Trophoblast cell (in vitro differentiated cells and primary cell): Measurements from ENCODE around the gene INTS6.

Experiments
- DNase-seq, 2 donors: peaks; one replicate each; pipeline ENCODE4 v3.0.0-alpha.2; 2016
- H2AFZ ChIP-seq: 2 replicates; pipeline ENCODE4 v1.6.1; 2013; ENCODE audit warnings: low read length, moderate library complexity, mild to moderate bottlenecking; ENCODE audit not compliant: insufficient read depth, poor library complexity
- H2AK5ac ChIP-seq: 2 replicates; pipeline ENCODE4 v1.6.1; 2013; ENCODE audit warnings: mild to moderate bottlenecking, low read length
- H2BK120ac ChIP-seq: 2 replicates; pipeline ENCODE4 v1.6.1; 2013; ENCODE audit warnings: low read length, mild to moderate bottlenecking, moderate library complexity; ENCODE audit not compliant: insufficient read depth, poor library complexity
- H2BK12ac ChIP-seq: 2 replicates; pipeline ENCODE4 v1.6.1; 2013; ENCODE audit warnings: mild to moderate bottlenecking, low read length, moderate library complexity
- H2BK5ac ChIP-seq: 2 replicates; pipeline ENCODE4 v1.6.1; 2013; ENCODE audit warnings: low read length, low read depth, moderate library complexity, mild to moderate bottlenecking; ENCODE audit not compliant: poor library complexity
- H3K14ac ChIP-seq: 2 replicates; pipeline ENCODE4 v1.6.1; 2013; ENCODE audit warnings: mild to moderate bottlenecking, low read length
- H3K18ac ChIP-seq: 2 replicates; pipeline ENCODE4 v1.6.1; 2013; ENCODE audit warnings: mild to moderate bottlenecking, low read length
- H3K23ac ChIP-seq: 2 replicates; pipeline ENCODE4 v1.6.1; 2013; ENCODE audit warnings: low read length
- H3K27ac ChIP-seq: 2 replicates; pipeline ENCODE4 v1.5.1; 2013; ENCODE audit warnings: low read depth, mild to moderate bottlenecking, inconsistent platforms, low read length, moderate library complexity
- H3K27me3 ChIP-seq: 2 replicates; pipeline ENCODE4 v1.6.1; 2013; ENCODE audit warnings: inconsistent platforms, mild to moderate bottlenecking, low read length, moderate library complexity; ENCODE audit not compliant: insufficient read depth
- H3K36me3 ChIP-seq, 2 experiments: 1 replicate in 1 of 2; 2 replicates in 1 of 2; pipeline ENCODE4 v1.6.1; 2013; ENCODE audit warnings: low read length in 2 of 2, mild to moderate bottlenecking in 2 of 2, moderate library complexity in 1 of 2; ENCODE audit not compliant: insufficient read depth in 2 of 2, control insufficient read depth in 1 of 2
- H3K4ac ChIP-seq: 2 replicates; pipeline ENCODE4 v1.6.1; 2013; ENCODE audit warnings: low read depth, mild to moderate bottlenecking, low read length, moderate library complexity
- H3K4me1 ChIP-seq, 2 experiments: 1 replicate in 1 of 2; 2 replicates in 1 of 2; pipeline ENCODE4 v1.6.1; 2013; ENCODE audit warnings: low read length in 2 of 2, mild to moderate bottlenecking in 2 of 2, moderate library complexity in 1 of 2; ENCODE audit not compliant: insufficient read depth in 2 of 2, control insufficient read depth in 1 of 2
- H3K4me2 ChIP-seq: 2 replicates; pipeline ENCODE4 v1.6.1; 2013; ENCODE audit warnings: inconsistent platforms, mild to moderate bottlenecking, low read length, moderate library complexity
- H3K4me3 ChIP-seq: 2 replicates; pipeline ENCODE4 v1.5.1; 2013; ENCODE audit warnings: mild to moderate bottlenecking, low read depth, low read length, inconsistent platforms
- H3K79me1 ChIP-seq: one replicate; pipeline ENCODE4 v1.6.1; 2013; ENCODE audit warnings: low read length
- H3K79me2 ChIP-seq: 2 replicates; pipeline ENCODE4 v1.6.1; 2013; ENCODE audit warnings: low read length, mild to moderate bottlenecking; ENCODE audit not compliant: control insufficient read depth, insufficient read depth, poor library complexity
- H3K9ac ChIP-seq: 2 replicates; pipeline ENCODE4 v1.6.1; 2013; ENCODE audit warnings: mild to moderate bottlenecking, low read length
- H3K9me3 ChIP-seq: 2 replicates; pipeline ENCODE4 v1.6.1; 2013; ENCODE audit warnings: low read depth, mild to moderate bottlenecking, control low read depth, inconsistent platforms, low read length; ENCODE audit not compliant: insufficient read depth
- H4K12ac ChIP-seq: 2 replicates; pipeline ENCODE4 v1.6.1; 2013; ENCODE audit warnings: low read depth, mild to moderate bottlenecking, low read length, moderate library complexity
- H4K8ac ChIP-seq: 2 replicates; pipeline ENCODE4 v1.6.1; 2013; ENCODE audit warnings: low read depth, mild to moderate bottlenecking, low read length, moderate library complexity
- H4K91ac ChIP-seq: one replicate; pipeline ENCODE4 v1.6.1; 2013; ENCODE audit warnings: low read depth, mild to moderate bottlenecking, low read length, moderate library complexity
- WGBS: extraction: QIAGEN DNeasy Blood & Tissue Kit; methylation state at CpG from one replicate; pipeline ENCODE4 v1.1.7; 2013; ENCODE audit warnings: missing lambda C conversion rate; ENCODE audit not compliant: insufficient read length, insufficient coverage; ENCODE audit errors: extremely low coverage; 5-methylcytosine and 5-hydroxymethylcytosine counted together

The INTS6 gene

GRCh38 chr13:51341791-51342190 is 111.0 kb downstream of the INTS6 start:
- H3K4me1 ChIP-seq = no peaks in the 10 kb centered on the region
- H3K4ac ChIP-seq = no peak overlapping the region
- no peak overlapping the region for H2BK120ac ChIP-seq
- no peak overlapping the region for H3K23ac ChIP-seq
- no peak overlapping the region for H3K18ac ChIP-seq
- DNase-seq = peak in 1 of 2 donors; percentile 5
- no peak overlapping the region for H2BK5ac ChIP-seq
- H3K14ac ChIP-seq = no peak overlapping the region
- no peak overlapping the region for H4K8ac ChIP-seq
- no peak overlapping the region for H2BK12ac ChIP-seq
- peaks cover 2% of the 10 kb centered on the region for H3K9me3 ChIP-seq
- no CpG with 5 or more reads among the region's 4 CpGs for WGBS
- no peaks in the 10 kb centered on the region for H3K36me3 ChIP-seq
- no peak overlapping the region for H4K91ac ChIP-seq
- no peaks in the 10 kb centered on the region for H3K79me2 ChIP-seq
- no peak overlapping the region for H3K9ac ChIP-seq
- no peaks in the 10 kb centered on the region for H3K79me1 ChIP-seq
- no peak overlapping the region for H3K4me3 ChIP-seq
- no peak overlapping the region for H3K27ac ChIP-seq
- no peak overlapping the region for H4K12ac ChIP-seq
- no peak overlapping the region for H2AFZ ChIP-seq
- no peaks in the 10 kb centered on the region for H3K27me3 ChIP-seq
- no peak overlapping the region for H2AK5ac ChIP-seq
- no peak overlapping the region for H3K4me2 ChIP-seq

DNA sequence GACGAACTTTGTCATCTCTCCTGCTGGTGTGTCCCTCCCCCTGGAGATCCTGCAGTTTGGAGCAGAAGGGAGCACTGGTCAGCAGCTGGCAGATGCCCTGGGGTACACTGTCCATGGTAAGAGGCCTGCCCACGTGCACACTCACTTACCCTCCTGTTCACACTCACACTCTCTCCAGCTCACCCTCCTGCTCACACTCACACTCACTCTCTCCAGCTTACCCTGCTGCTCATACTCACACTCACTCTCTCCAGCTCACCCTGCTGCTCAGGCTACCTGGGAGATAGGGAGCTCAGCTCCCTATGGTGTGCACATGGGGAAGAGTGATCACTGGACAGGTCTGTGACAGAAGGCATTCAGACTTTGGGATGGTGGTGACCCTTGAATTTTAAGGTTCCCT is 111.6 kb downstream of the INTS6 start:
- no peak overlapping the region for H4K91ac ChIP-seq
- no peak overlapping the region for H3K4me2 ChIP-seq
- peaks cover 2% of the 10 kb centered on the region for H3K9me3 ChIP-seq
- no peaks in the 10 kb centered on the region for H3K79me2 ChIP-seq
- H3K18ac ChIP-seq = no peak overlapping the region
- DNase-seq = no peak
- H2AK5ac ChIP-seq = no peak overlapping the region
- H3K4me1 ChIP-seq = no peaks in the 10 kb centered on the region
- no peaks in the 10 kb centered on the region for H3K36me3 ChIP-seq
- H2BK5ac ChIP-seq = no peak overlapping the region
- H2AFZ ChIP-seq = no peak overlapping the region
- WGBS = no CpG with 5 or more reads among the region's 2 CpGs
- H3K9ac ChIP-seq = no peak overlapping the region
- H2BK12ac ChIP-seq = no peak overlapping the region
- H3K4me3 ChIP-seq = no peak overlapping the region
- no peak overlapping the region for H3K14ac ChIP-seq
- H4K8ac ChIP-seq = no peak overlapping the region
- H3K79me1 ChIP-seq = no peaks in the 10 kb centered on the region
- H4K12ac ChIP-seq = no peak overlapping the region
- no peak overlapping the region for H3K27ac ChIP-seq
- H2BK120ac ChIP-seq = no peak overlapping the region
- no peak overlapping the region for H3K4ac ChIP-seq
- no peaks in the 10 kb centered on the region for H3K27me3 ChIP-seq
- H3K23ac ChIP-seq = no peak overlapping the region

DNA sequence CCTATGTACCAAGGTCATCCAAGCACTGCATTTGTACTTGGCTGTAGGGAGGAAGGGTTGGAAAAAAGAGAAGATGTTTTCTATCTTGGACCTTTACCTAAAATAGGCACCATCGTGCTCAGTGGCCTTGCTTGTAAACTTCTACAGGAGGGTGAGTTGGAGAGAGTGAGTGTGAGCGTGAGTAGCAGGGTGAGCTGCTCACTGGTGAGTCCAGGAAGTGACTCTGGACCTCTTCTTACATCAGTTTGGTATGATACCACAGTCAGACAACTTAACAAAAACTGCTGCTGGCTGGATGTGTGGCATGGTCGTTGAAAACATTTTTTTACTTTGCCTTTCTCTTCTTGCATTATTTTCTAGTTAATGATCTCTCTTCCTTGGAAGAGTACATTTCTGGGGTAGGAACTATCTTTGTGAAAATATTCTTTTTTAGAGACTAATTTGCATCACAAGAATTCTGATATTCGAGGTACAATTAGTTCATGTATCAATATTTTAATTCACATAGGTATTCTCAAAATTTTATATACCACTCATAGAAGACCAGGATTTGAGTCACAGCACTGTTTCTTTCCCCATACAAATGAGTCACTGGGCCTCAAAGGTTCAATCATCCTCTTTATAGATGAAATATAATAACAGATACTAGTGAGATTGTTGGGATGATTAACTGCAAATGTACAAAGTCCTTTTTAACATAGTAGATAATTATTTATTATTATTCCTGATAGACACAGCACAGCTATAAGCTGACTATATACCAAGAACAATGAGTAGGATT is 112.7 kb downstream of the INTS6 start:
- H3K27ac ChIP-seq = no peak overlapping the region
- no peak overlapping the region for H3K14ac ChIP-seq
- H3K36me3 ChIP-seq = no peaks in the 10 kb centered on the region
- no peak overlapping the region for H4K91ac ChIP-seq
- H3K4me2 ChIP-seq = no peak overlapping the region
- H3K9me3 ChIP-seq = peaks cover 2% of the 10 kb centered on the region
- H3K79me1 ChIP-seq = no peaks in the 10 kb centered on the region
- peak overlapping the region; percentile 73 for H3K23ac ChIP-seq
- no peak overlapping the region for H4K8ac ChIP-seq
- no peak overlapping the region for H2AK5ac ChIP-seq
- no peak overlapping the region for H3K4ac ChIP-seq
- H3K4me3 ChIP-seq = no peak overlapping the region
- WGBS = no CpG with 5 or more reads among the region's 4 CpGs
- no peak overlapping the region for H2AFZ ChIP-seq
- H2BK120ac ChIP-seq = no peak overlapping the region
- H3K27me3 ChIP-seq = no peaks in the 10 kb centered on the region
- no peak overlapping the region for H3K9ac ChIP-seq
- H4K12ac ChIP-seq = no peak overlapping the region
- H3K18ac ChIP-seq = no peak overlapping the region
- H2BK5ac ChIP-seq = no peak overlapping the region
- H3K79me2 ChIP-seq = no peaks in the 10 kb centered on the region
- H2BK12ac ChIP-seq = no peak overlapping the region
- no peak for DNase-seq
- no peaks in the 10 kb centered on the region for H3K4me1 ChIP-seq

GRCh38 chr13:51339354-51339753 is 113.5 kb downstream of the INTS6 start, which contains the start of gene SERPINE3:
TSS of gene SERPINE3 (plus strand) at chr13:51339691. CDS start at chr13:51341092, 1,401 bp downstream.
- Histone ChIP-seq H3K79me1 (no peaks in the 10 kb centered on the region), H2BK120ac (no peak within 1 kb of the TSS), H3K4me3 (no peak within 1 kb of the TSS), H3K36me3 (no peaks in the 10 kb centered on the region), H4K91ac (no peak within 1 kb of the TSS), H3K27ac (no peak within 1 kb of the TSS), H3K4ac (no peak within 1 kb of the TSS), H4K12ac (no peak within 1 kb of the TSS), H2BK12ac (no peak within 1 kb of the TSS), H3K14ac (no peak within 1 kb of the TSS), H2AFZ (no peak within 1 kb of the TSS), H3K79me2 (no peaks in the 10 kb centered on the region), H3K9me3 (peaks cover 2% of the 10 kb centered on the region), H3K9ac (no peak within 1 kb of the TSS), H3K27me3 (no peaks in the 10 kb centered on the region), H2AK5ac (no peak within 1 kb of the TSS), H2BK5ac (no peak within 1 kb of the TSS), H3K4me2 (no peak within 1 kb of the TSS), H4K8ac (no peak within 1 kb of the TSS), H3K23ac (peak within 1 kb of the TSS; percentile 73), H3K4me1 (no peaks in the 10 kb centered on the region), H3K18ac (no peak within 1 kb of the TSS)
- no CpG with 5 or more reads among the region's 11 CpGs for WGBS
- no peak for DNase-seq
